ENCODE measurements around the gene SMARCAD1. TPM values are rescaled to one million over a fixed set of nuclear protein-coding genes. Genes with fewer than 3 reads are reported as not detected.

SMARCAD1 gene
- total and polyA plus RNA-seq, 9 of the 15 experiments (the other 6 are each of a cell fraction or from before 2014, with no cell fraction given): 11.2 to 52.2 (median 34.6) TPM

GRCh38 chr4:94207469-94208224, at the start of gene SMARCAD1 (continued):
- TF ChIP-seq ZHX1 (conservative IDR thresholded peaks at IDR 0.05; ENCODE audit: low read length) (0 out of 2 replicates have a peak, but pooled peaks have one; percentile 21), ZNF436 (CRISPR knock-in tag; IDR thresholded peaks at IDR 0.05) (no peak), TSC22D4 (tag; IDR thresholded peaks at IDR 0.05) (no peak), SMARCE1 (IDR thresholded peaks at IDR 0.05) (0 out of 2 replicates have a peak, but pooled peaks have one; percentile 20), TSHZ1 (CRISPR knock-in tag; IDR thresholded peaks at IDR 0.05) (no peak), FOXJ3 (CRISPR knock-in tag; IDR thresholded peaks at IDR 0.05) (no peak), CHD1 (IDR thresholded peaks at IDR 0.05; ENCODE audit: low read length) (no peak), ZNF695 (CRISPR knock-in tag; IDR thresholded peaks at IDR 0.05) (no peak), MTA3 (IDR thresholded peaks at IDR 0.05; ENCODE audit: borderline replicate concordance) (peak; percentile 95), ARID4B (CRISPR knock-in tag; IDR thresholded peaks at IDR 0.05) (peak; percentile 92), ILF3 (IDR thresholded peaks at IDR 0.05; ENCODE audit: borderline replicate concordance) (no peak), ZNF324 (CRISPR knock-in tag; IDR thresholded peaks at IDR 0.05) (no peak), TCF3 (CRISPR knock-in tag; IDR thresholded peaks at IDR 0.05) (no peak), SIN3B (IDR thresholded peaks at IDR 0.05; ENCODE audit: low read depth) (peak; percentile 91), EZH2 (IDR thresholded peaks at IDR 0.05; ENCODE audit: borderline replicate concordance, low read depth, low read length) (no peak), CCAR2 (IDR thresholded peaks at IDR 0.05; ENCODE audit: low read depth, low read length) (no peak)

Data from K562 (cell line).